Measurements from ENCODE around the gene FBXL5. TPM values are rescaled to one million over a fixed set of nuclear protein-coding genes. Genes with fewer than 3 reads are reported as not detected.

The FBXL5 gene
- total RNA-seq, 3 donors from 2014 or later (not counting 1 experiment from before 2014, with no cell fraction given) = 80.2 to 111 (median 92.8) TPM

GRCh38 chr4:15577508-15577907, 77.6 kb downstream of the FBXL5 start:
- no peaks in the 10 kb centered on the region for H3K27me3 ChIP-seq (ENCODE audit: control insufficient read depth, insufficient read depth, low read length)
- no peak for DNase-seq
- ATAC-seq = no peak
- Mint-ChIP-seq H3K27me3 (ENCODE audit: low read depth in 2 of 2) (no peaks in the 10 kb centered on the region), H3K4me3 (no peak overlapping the region), H3K36me3 (no peaks in the 10 kb centered on the region), H3K9me3 (no peaks in the 10 kb centered on the region), H3K4me1 (no peaks in the 10 kb centered on the region), H3K27ac (no peak overlapping the region)
- TF ChIP-seq CTCF (IDR thresholded peaks at IDR 0.05) = no peak
- H3K27ac ChIP-seq (ENCODE audit: low read length) = no peak overlapping the region
- intact Hi-C loops (cut with micrococcal nuclease) = no loop called here
- H3K4me3 ChIP-seq (ENCODE audit: low read length) = no peak overlapping the region
- H3K9me3 ChIP-seq (ENCODE audit: control insufficient read depth, insufficient read depth, low read length) = no peaks in the 10 kb centered on the region
- no peaks in the 10 kb centered on the region for H3K4me1 ChIP-seq (ENCODE audit: control insufficient read depth, insufficient read depth, low read length)
- H3K36me3 ChIP-seq (ENCODE audit: control insufficient read depth, insufficient read depth, low read length) = no peaks in the 10 kb centered on the region

- no peaks in the 10 kb centered on the region for H3K4me1 Mint-ChIP-seq
- Histone ChIP-seq H3K27me3 (ENCODE audit: control insufficient read depth, insufficient read depth, low read length) (no peaks in the 10 kb centered on the region), H3K9me3 (ENCODE audit: control insufficient read depth, insufficient read depth, low read length) (no peaks in the 10 kb centered on the region), H3K4me1 (ENCODE audit: control insufficient read depth, insufficient read depth, low read length) (no peaks in the 10 kb centered on the region), H3K27ac (ENCODE audit: low read length) (no peak overlapping the region), H3K36me3 (ENCODE audit: control insufficient read depth, insufficient read depth, low read length) (no peaks in the 10 kb centered on the region), H3K4me3 (ENCODE audit: low read length) (no peak overlapping the region)
- H3K9me3 Mint-ChIP-seq = no peaks in the 10 kb centered on the region
- TF ChIP-seq CTCF (IDR thresholded peaks at IDR 0.05) = no peak
- H3K4me3 Mint-ChIP-seq = no peak overlapping the region
- no peaks in the 10 kb centered on the region for H3K36me3 Mint-ChIP-seq
- no peak for DNase-seq
- H3K27me3 Mint-ChIP-seq (ENCODE audit: low read depth in 2 of 2) = no peaks in the 10 kb centered on the region
- ATAC-seq = no peak
- H3K27ac Mint-ChIP-seq = no peak overlapping the region
- 93% methylated on average over 2 of the region's 2 CpGs for WGBS (ENCODE audit: insufficient coverage)
- intact Hi-C loops (cut with micrococcal nuclease) = no loop called here
These were observed 79.2 kb downstream of the FBXL5 start for GRCh38 chr4:15575966-15576365.

GRCh38 chr4:15569746-15570145, 85.4 kb downstream of the FBXL5 start:
- Mint-ChIP-seq H3K27ac (no peak overlapping the region), H3K36me3 (peaks cover 18% of the 10 kb centered on the region), H3K4me1 (no peaks in the 10 kb centered on the region), H3K27me3 (ENCODE audit: low read depth in 2 of 2) (no peaks in the 10 kb centered on the region), H3K9me3 (no peaks in the 10 kb centered on the region), H3K4me3 (no peak overlapping the region)
- 98% methylated on average over 3 of the region's 5 CpGs for WGBS (ENCODE audit: insufficient coverage)
- H3K4me3 ChIP-seq (ENCODE audit: low read length) = no peak overlapping the region
- ATAC-seq (no peak), DNase-seq (no peak)
- no peak overlapping the region for H3K27ac ChIP-seq (ENCODE audit: low read length)
- peaks cover 7% of the 10 kb centered on the region for H3K36me3 ChIP-seq (ENCODE audit: control insufficient read depth, insufficient read depth, low read length)
- no peaks in the 10 kb centered on the region for H3K27me3 ChIP-seq (ENCODE audit: control insufficient read depth, insufficient read depth, low read length)
- intact Hi-C loops (cut with micrococcal nuclease) = no loop called here
- no peaks in the 10 kb centered on the region for H3K9me3 ChIP-seq (ENCODE audit: control insufficient read depth, insufficient read depth, low read length)
- no peak for TF ChIP-seq CTCF (IDR thresholded peaks at IDR 0.05)
- no peaks in the 10 kb centered on the region for H3K4me1 ChIP-seq (ENCODE audit: control insufficient read depth, insufficient read depth, low read length)

- H3K9me3 ChIP-seq (ENCODE audit: control insufficient read depth, insufficient read depth, low read length) = no peaks in the 10 kb centered on the region
- ATAC-seq = no peak
- no peak overlapping the region for H3K27ac ChIP-seq (ENCODE audit: low read length)
- no peak for TF ChIP-seq CTCF (IDR thresholded peaks at IDR 0.05)
- no peaks in the 10 kb centered on the region for H3K27me3 ChIP-seq (ENCODE audit: control insufficient read depth, insufficient read depth, low read length)
- H3K27me3 Mint-ChIP-seq (ENCODE audit: low read depth in 2 of 2) = no peaks in the 10 kb centered on the region
- peaks cover 7% of the 10 kb centered on the region for H3K36me3 ChIP-seq (ENCODE audit: control insufficient read depth, insufficient read depth, low read length)
- H3K4me1 Mint-ChIP-seq = no peaks in the 10 kb centered on the region
- intact Hi-C loops (cut with micrococcal nuclease) = no loop called here
- H3K27ac Mint-ChIP-seq = no peak overlapping the region
- no peaks in the 10 kb centered on the region for H3K9me3 Mint-ChIP-seq
- no peaks in the 10 kb centered on the region for H3K4me1 ChIP-seq (ENCODE audit: control insufficient read depth, insufficient read depth, low read length)
- H3K4me3 ChIP-seq (ENCODE audit: low read length) = no peak overlapping the region
- no peak for DNase-seq
- no peak overlapping the region for H3K4me3 Mint-ChIP-seq
- H3K36me3 Mint-ChIP-seq = peaks cover 18% of the 10 kb centered on the region
These were observed 86.3 kb downstream of the FBXL5 start for GRCh38 chr4:15568821-15569220.

Measured in natural killer cell (primary cell).